ENCODE data around the gene SLC7A7.
"Not testable (repeated sequence)": the region's sequence is repeated elsewhere in the genome, so short reads cannot be mapped to it uniquely, and the experiment has no call there.

The SLC7A7 gene

GRCh38 chr14:22820731-22821130, 5.5 kb upstream of the SLC7A7 start:
- no peak for FAIRE-seq

GRCh38 chr14:22819151-22819988, 4.1 kb upstream of the SLC7A7 start:
- FAIRE-seq: no peak

GRCh38 chr14:22814373-22814772, 862 bp downstream of the SLC7A7 start:
- no peak for FAIRE-seq

DNA sequence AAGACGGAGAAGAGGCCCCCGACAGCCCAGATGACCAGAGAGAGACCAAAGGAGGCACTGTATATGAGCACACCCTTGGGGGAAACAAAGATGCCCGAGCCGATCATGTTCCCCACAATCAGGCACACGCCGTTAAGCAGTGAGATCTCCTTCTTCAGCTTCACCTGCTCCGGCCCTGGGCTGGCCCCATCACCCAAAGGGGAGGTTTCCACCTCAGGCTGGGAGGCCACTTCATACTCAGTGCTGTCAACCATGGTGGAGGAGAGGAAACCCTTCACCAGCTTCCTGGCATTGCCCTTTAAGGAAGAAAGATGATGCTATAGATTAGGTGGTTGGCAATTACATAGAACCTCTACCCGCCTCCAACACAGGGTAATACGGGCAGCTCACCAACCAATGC, 2.1 kb downstream of the SLC7A7 start:
- no peak for FAIRE-seq

- no peak for FAIRE-seq
Observed at GRCh38 chr14:22812744-22813143, 2.5 kb downstream of the SLC7A7 start.

DNA sequence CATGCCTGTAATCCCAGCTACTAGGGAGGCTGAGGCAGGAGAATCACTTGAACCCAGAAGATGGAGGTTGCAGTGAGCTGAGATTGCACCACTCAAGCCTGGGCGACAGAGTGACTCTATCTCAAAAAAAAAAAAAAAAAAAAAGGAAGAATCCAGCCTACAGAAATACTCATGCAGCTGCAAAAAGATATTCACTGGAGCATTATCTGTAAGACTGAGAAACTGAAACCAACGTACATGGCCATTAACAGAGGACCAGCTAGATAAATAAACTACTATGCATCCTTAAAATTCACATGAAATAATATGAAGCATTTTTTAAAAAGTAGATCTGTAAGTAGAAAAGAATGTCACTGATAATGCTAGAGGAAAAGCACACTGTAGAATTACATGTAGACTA, 3.5 kb downstream of the SLC7A7 start:
- no peak for FAIRE-seq

GRCh38 chr14:22808388-22809209, 6.6 kb downstream of the SLC7A7 start:
- no peak for FAIRE-seq

GRCh38 chr14:22807432-22808087, 7.7 kb downstream of the SLC7A7 start:
- no peak for FAIRE-seq

DNA sequence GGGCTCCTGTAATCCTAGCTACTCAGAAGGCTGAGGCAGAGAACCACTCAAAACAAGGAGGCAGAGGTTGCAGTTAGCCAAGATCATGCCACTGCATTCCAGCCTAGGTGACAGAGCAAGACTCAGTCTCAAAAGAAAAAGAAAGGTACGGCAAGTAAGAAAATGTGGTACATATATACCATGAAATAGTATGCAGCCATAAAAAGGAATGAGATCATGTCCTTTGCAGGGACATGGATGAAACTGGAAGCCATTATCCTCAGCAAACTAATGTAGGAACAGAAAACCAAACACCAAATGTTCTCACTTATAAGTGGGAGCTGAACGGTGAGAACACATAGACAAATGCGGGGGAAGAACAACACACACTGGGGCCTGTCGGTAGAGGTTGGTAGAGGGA, 10.0 kb downstream of the SLC7A7 start:
- FAIRE-seq: not testable (repeated sequence)

- FAIRE-seq: no peak
Observed at GRCh38 chr14:22803687-22803974, 11.6 kb downstream of the SLC7A7 start.

GRCh38 chr14:22802860-22803686, 12.2 kb downstream of the SLC7A7 start:
- no peak for FAIRE-seq

- FAIRE-seq: no peak
Observed at GRCh38 chr14:22801716-22802115, 13.5 kb downstream of the SLC7A7 start.

GRCh38 chr14:22800346-22800745, 14.9 kb downstream of the SLC7A7 start:
- FAIRE-seq: no peak

- FAIRE-seq: no peak
Observed at GRCh38 chr14:22798528-22798927, 16.7 kb downstream of the SLC7A7 start.

- no peak for FAIRE-seq
Observed at GRCh38 chr14:22797017-22797917, 18.0 kb downstream of the SLC7A7 start.

GRCh38 chr14:22796087-22796707, 19.0 kb downstream of the SLC7A7 start:
- no peak for FAIRE-seq

GRCh38 chr14:22794551-22794951, 20.7 kb downstream of the SLC7A7 start:
- FAIRE-seq: no peak

GRCh38 chr14:22793976-22794375, 21.3 kb downstream of the SLC7A7 start:
- no peak for FAIRE-seq

- not testable (repeated sequence) for FAIRE-seq
Observed at GRCh38 chr14:22793550-22793949, 21.7 kb downstream of the SLC7A7 start.

DNA sequence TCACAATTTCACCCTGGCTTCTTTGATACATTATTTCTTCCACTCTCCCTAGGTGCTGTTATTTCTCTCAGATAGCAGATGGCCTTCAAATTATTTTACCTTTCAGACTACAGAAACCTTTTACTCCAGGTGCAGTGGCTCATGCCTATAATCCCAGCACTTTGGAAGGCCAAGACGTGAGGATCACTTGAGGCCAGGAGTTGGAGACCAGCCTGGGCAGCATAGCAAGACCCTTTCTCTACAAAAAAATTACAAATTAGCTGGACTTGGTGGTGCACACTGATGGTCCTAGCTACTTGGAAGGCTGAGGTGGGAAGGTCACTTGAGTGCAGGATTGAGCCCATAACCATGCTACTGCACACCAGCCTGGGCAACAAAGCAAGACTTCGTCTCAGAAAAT, 23.1 kb downstream of the SLC7A7 start:
- no peak for FAIRE-seq

- no peak for FAIRE-seq
Observed at GRCh38 chr14:22791301-22791700, 23.9 kb downstream of the SLC7A7 start.

Data from TTC549 (cell line).